HG02852 (cell line): ENCODE data around the gene CCDC88B.
"Not testable (repeated sequence)": the region's sequence is repeated elsewhere in the genome, so short reads cannot be mapped to it uniquely, and the experiment has no call there.

Source experiments
- ATAC-seq: cut with Tn5 transposase; IDR thresholded peaks from one replicate; pipeline ENCODE4 v1.9.1; 2021; ENCODE audit warnings: mild to moderate bottlenecking, moderate library complexity; ENCODE audit not compliant: unreplicated experiment

CCDC88B gene

GRCh38 chr11:64305075-64305690 is 34.8 kb upstream of the CCDC88B start, which contains the start of gene ESRRA:
TSS of gene ESRRA (plus strand) at chr11:64305524. CDS start at chr11:64307180, 1,656 bp downstream.
- peak; percentile 54 for ATAC-seq

- ATAC-seq, result peak; percentile 26
Measured at GRCh38 chr11:64305691-64306562, 34.1 kb upstream of the CCDC88B start.

DNA sequence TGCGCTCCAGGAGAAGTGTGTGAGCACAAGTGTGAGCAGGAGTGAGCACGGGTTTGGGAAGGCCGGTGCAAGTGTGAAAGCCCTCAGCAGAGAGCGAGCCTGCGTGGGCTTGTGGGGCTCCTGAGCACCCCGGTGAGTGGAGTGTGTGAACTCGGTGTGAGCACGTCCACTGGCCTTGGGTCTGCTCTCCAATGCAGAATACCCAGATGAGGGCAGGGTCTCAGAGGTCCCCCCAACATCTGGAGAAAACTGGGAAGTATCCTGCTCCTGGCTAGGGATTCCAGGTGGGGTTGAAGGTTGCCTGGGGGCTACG is 33.5 kb upstream of the CCDC88B start:
- no peak for ATAC-seq

GRCh38 chr11:64306876-64307622 is 33.0 kb upstream of the CCDC88B start:
- ATAC-seq, result no peak

GRCh38 chr11:64307795-64308194 is 32.2 kb upstream of the CCDC88B start:
- ATAC-seq, result not testable (repeated sequence)

- ATAC-seq, result no peak
Measured at GRCh38 chr11:64312947-64313346, 27.1 kb upstream of the CCDC88B start.

- no peak for ATAC-seq
Measured at GRCh38 chr11:64313491-64314145, 26.4 kb upstream of the CCDC88B start.

DNA sequence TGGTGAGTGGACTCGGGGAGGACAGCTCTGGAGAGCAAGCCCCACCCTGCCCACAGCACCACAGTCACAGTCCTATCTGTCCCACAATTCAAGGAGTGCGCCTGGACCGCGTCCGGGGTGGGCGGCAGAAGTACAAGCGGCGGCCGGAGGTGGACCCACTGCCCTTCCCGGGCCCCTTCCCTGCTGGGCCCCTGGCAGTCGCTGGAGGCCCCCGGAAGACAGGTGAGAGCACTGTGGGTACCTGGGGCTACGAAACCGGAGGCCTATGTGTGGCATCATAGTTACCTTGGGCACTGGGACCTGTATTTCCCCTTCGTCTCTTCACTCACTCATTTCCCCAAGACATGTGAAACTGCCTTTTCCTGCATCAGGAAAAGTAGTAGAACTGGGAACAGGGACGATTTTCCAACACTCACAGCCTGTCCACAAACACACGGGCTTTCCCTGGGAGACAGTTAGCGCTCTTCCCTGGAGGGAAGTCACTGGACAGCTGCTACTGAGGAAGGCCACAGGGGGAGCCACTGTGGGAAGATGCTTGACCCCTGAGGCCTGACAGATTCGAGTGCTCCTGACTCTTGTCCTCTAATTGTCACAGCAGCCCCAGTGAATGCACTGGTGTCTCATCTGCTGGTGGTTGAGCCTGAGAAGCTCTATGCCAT is 25.7 kb upstream of the CCDC88B start:
- no peak for ATAC-seq

DNA sequence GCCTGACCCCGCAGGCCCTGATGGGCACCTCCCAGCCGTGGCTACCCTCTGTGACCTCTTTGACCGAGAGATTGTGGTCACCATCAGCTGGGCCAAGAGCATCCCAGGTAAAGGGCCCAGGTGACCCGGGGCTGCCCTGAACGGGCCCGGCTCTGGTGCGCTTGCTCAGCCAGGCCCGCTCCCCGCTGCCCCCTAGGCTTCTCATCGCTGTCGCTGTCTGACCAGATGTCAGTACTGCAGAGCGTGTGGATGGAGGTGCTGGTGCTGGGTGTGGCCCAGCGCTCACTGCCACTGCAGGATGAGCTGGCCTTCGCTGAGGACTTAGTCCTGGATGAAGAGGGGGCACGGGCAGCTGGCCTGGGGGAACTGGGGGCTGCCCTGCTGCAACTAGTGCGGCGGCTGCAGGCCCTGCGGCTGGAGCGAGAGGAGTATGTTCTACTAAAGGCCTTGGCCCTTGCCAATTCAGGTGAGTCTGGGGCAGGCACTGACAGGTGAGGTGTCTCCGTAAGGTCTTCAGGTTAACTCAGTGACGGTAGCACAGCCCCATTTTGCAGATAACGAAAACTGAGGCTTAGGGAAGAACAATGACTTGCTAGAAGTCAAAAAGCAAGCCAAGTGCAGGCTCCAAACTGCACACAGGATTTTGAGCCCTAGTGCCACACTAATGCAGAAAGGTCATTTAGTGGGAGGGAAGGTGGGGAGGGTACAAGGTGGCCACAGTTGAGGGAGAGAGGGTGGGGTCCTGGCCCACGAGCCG is 25.0 kb upstream of the CCDC88B start:
- ATAC-seq, result no peak

DNA sequence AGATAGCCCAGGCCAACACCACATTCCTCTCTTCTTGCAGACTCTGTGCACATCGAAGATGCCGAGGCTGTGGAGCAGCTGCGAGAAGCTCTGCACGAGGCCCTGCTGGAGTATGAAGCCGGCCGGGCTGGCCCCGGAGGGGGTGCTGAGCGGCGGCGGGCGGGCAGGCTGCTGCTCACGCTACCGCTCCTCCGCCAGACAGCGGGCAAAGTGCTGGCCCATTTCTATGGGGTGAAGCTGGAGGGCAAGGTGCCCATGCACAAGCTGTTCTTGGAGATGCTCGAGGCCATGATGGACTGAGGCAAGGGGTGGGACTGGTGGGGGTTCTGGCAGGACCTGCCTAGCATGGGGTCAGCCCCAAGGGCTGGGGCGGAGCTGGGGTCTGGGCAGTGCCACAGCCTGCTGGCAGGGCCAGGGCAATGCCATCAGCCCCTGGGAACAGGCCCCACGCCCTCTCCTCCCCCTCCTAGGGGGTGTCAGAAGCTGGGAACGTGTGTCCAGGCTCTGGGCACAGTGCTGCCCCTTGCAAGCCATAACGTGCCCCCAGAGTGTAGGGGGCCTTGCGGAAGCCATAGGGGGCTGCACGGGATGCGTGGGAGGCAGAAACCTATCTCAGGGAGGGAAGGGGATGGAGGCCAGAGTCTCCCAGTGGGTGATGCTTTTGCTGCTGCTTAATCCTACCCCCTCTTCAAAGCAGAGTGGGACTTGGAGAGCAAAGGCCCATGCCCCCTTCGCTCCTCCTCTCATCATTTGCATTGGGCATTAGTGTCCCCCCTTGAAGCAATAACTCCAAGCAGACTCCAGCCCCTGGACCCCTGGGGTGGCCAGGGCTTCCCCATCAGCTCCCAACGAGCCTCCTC is 24.1 kb upstream of the CCDC88B start:
- ATAC-seq, result not testable (repeated sequence)

- ATAC-seq, result no peak
Measured at GRCh38 chr11:64316672-64317324, 23.2 kb upstream of the CCDC88B start.

DNA sequence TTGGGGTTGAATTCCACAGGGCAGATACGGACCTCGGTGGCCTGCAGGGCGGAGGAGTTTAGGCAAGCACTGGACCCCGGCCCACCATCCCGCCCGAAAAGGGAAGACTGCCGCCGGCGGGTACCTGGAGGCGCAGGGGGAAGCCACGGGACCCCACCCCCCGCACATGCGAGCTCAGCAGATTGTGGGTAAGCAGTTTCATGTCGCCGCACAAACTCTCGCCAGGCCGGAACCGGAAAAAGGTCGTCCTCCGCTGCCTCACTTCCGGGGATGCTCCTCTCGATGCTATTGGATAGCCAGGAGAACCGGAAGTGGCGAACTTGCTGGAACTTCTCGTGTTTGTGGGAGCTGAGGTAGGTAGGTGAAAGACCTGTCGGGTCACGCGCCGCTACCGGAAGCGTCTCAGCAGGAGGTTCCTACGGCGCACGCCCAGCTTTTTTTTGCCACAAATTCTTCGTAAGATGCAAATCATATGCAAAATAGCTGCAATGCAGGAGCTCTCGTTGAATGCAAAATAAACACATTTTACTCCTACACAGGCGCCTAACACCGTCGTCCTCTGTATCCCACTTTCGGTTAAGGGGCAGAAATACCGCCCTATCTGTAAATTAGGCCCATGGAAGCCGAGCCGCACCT is 22.6 kb upstream of the CCDC88B start, which contains the start of gene TRMT112:
TSS of gene TRMT112 (minus strand) at position 235 of the 636 bp plus-strand sequence. CDS start at position 202, 33 bp downstream.
- ATAC-seq, result peak; percentile 68

- ATAC-seq, result peak; percentile 74
Measured at GRCh38 chr11:64317961-64318765, 21.8 kb upstream of the CCDC88B start, which contains the start of gene PRDX5. TSS of gene PRDX5 (plus strand) at chr11:64318121. CDS start at chr11:64318216, 95 bp downstream.

DNA sequence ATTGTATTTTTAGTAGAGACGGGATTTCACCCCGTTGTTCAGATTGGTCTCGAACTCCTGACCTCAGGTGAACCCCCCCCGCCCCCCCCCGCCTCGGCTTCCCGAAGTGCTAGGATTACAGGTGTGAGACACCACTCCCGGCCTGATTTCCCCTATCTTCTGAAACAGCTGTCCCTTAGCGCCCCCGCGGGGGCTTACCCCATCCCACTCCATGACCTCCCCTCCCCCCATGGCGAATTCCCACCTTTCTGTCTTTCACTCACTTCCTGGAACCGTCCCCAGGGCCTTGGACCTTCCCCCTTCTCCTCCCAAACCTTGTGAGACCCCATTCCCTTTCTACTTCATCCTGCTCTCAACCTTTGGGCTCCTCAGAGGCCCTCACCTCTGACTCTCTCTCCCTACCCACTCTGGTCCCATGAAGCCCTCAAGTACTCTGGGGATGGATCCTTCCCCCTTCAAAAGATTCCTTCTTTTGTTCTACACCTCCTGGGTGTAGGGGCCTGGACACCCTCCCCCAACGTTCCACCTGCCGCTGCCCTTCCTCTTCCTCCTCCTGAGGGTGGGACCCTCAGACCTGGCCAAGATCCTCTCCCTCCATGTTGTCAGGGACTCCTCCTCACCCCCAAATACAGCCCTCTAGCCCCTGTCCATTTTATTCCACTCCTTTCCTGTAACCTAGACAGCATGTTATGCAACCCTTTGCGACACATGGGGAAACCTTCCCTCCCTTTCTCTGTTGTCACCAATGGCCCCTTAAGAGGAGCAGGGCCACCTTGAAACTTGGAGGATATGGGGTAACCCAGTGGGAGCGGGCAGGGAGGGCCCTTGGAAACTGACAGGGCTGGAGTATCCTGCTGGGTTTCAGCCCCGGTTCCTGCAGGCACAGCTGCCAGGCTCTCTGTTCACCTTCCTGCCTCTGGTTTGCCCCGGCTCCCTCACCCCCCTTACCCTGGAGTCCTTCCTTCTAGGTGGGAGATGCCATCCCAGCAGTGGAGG is 20.9 kb upstream of the CCDC88B start:
- ATAC-seq, result no peak

GRCh38 chr11:64320556-64320955 is 19.4 kb upstream of the CCDC88B start:
- no peak for ATAC-seq

DNA sequence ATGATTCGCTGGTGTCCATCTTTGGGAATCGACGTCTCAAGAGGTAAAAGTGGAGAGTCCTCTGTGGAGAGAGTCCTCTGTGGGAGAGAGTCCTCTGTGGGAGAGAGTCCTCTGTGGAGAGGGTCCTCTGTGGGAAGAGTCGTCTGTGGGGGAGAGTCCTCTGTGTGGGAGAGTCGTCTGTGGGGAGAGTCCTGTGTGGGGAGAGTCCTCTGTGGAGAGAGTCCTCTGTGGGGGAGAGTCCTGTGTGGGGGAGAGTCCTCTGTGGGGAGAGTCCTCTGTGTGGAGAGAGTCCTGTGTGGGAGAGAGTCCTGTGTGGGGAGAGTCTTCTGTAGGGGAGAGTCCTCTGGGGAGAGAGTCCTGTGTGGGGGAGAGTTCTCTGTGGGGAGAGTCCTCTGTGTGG is 19.0 kb upstream of the CCDC88B start:
- no peak for ATAC-seq
